GM18507 (cell line): ENCODE results near the gene MET.
"Not testable (repeated sequence)": the region's sequence is repeated elsewhere in the genome, so short reads cannot be mapped to it uniquely, and the experiment has no call there.

Experiments
- DNase-seq: peaks from one replicate; pipeline ENCODE4 v3.0.0; 2011; ENCODE audit warnings: low read depth; ENCODE audit not compliant: insufficient read length; ENCODE audit errors: extremely low spot score
- FAIRE-seq: peaks from 2 replicates; lab custom pipeline; 2011; peaks lifted over from hg19 to GRCh38; lab: Jason Lieb, UNC

The MET gene

DNA sequence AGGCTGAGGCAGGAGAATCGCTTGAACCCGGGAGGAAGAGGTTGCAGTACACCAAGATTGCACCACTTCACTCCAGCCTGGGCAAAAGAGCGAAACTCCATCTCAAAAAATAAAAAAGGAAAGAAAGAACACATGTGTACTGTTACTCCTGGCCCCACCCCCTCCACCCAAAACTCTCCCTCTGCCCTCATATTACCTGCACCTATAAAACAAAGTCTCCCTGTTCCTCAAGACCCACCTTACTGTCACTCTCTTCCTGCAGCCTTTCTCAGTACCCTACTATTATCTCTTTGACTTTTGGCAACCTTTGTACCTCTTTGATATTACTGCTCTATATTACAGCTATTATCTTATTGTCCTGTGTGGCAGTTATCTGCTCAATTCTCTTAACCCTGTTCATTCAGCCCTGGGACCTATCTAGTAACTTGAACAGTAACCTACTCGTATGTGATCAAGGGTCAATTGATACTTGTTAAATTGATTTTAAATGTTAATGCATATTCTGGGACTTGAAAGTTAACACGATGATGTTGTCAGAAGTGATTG lies 121.9 kb downstream of the MET start:
- no peak for FAIRE-seq
- DNase-seq, result no peak

DNA sequence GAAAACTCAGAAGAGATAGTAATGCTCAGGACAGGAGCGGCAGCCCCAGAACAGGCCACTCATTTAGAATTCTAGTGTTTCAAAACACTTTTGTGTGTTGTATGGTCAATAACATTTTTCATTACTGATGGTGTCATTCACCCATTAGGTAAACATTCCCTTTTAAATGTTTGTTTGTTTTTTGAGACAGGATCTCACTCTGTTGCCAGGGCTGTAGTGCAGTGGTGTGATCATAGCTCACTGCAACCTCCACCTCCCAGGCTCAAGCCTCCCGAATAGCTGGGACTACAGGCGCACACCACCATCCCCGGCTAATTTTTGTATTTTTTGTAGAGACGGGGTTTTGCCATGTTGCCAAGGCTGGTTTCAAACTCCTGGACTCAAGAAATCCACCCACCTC lies 124.5 kb downstream of the MET start:
- DNase-seq, result no peak
- FAIRE-seq, result no peak

DNA sequence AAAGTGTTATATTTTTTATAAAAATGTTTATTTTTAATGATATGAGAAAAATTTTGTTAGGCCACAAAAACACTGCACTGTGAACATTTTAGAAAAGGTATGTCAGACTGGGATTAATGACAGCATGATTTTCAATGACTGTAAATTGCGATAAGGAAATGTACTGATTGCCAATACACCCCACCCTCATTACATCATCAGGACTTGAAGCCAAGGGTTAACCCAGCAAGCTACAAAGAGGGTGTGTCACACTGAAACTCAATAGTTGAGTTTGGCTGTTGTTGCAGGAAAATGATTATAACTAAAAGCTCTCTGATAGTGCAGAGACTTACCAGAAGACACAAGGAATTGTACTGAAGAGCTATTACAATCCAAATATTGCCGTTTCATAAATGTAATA lies 125.6 kb downstream of the MET start:
- DNase-seq, result no peak
- FAIRE-seq, result no peak

DNA sequence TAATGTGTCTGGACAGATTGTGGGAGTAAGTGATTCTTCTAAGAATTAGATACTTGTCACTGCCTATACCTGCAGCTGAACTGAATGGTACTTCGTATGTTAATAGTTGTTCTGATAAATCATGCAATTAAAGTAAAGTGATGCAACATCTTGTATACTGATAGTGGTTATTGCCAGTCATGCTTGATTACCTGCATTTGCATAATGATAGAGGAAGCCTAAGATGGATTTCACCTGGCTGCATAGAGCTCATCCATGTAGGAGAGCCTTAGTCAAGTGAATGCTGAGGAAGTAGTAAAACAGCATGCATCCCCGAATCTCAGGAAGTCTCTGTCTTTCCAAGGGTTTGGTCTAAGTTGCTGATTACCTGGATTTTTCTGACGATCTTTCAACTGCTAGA lies 126.2 kb downstream of the MET start:
- DNase-seq, result no peak
- FAIRE-seq, result no peak

DNA sequence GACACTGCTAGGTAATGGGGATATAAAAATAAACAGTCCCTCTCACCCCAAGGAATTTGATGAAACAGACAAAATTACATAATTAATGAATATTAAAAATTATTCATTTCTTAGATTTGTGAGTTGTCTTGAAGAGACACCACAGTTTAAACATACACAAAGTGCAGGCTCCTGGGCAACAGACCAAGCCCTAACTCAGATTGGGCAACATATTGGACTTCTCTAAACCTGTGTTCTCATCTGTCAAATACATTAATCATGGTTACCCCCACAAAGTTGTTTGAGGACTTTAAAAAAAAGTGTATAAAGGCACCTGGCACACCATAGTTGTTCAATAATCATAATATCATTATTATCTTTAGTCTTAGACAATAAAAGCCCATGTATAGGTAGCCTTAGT lies 127.9 kb downstream of the MET start:
- FAIRE-seq, result no peak
- no peak for DNase-seq

DNA sequence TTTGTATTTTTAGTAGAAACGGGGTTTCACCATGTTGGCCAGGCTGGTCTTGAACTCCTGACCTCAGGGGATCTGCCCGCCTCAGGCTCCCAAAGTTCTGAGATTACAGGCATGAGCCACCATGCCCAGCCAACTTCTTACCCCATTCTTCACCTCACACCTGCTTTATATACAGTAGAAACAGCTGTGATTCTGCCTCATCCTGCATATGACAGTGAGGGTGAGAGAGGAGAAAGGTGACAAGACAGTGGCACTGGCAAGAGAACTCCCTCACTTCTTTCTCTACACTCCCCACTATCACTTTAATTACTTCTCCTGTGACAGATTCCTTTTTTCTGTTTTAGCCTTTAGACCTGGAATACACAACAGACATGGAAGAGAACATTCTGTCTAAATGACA lies 128.6 kb downstream of the MET start:
- DNase-seq (no peak), FAIRE-seq (no peak)

DNA sequence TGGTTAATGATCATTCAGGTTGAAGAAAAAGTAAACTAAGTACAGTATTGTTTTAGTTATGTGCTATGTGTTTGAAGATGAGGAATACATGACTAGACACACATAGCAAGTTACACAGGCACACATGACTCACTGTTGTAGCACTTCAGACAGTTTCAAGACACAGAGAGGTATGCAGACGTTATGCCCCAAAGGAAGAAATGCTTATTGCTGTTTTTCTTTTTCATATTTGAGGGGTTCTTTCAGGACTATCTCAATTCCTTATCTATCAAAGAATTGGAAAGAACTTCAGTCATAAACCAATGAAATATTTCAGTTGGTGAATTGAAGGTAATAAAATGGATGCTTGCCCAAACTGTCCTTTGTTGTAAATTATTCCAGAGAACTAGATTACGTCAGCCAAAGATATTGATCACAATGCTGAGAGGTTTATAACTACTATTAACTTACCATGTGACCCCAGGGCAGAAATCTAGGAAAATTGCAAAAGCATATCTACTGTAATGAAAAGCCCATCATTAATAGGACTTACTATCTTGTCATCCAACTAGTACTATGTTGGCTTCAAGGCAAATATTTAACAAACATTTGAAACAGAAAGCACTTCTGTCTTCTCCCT lies 129.2 kb downstream of the MET start:
- DNase-seq (no peak), FAIRE-seq (no peak)

DNA sequence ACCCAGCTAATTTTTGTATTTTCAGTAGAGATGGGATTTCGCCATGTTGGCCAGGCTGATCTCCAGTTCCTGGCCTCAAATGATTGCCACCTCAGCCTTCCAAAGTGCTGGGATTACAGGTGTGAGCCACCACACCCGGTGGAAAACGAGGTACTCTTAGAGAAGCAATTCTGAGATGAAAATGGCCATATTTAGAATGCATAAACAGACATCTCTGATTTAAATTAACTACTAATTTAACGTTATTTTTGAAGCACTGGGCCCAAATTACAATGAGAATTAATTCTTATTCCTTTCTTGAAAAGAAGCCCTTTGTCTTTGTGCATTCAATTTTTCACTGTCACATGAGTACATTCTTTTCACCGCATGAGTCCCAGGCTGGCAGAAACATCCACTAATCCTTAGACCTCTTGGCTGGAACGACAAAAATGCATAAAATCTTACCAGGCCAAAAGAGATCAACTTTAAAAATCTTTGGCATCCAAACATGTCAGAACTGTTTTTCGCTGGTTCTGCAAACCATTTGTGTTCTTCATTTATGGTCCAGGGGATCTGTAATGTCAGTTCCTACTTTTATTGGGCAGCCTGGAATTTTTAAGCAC lies 130.2 kb downstream of the MET start:
- DNase-seq (no peak), FAIRE-seq (no peak)

DNA sequence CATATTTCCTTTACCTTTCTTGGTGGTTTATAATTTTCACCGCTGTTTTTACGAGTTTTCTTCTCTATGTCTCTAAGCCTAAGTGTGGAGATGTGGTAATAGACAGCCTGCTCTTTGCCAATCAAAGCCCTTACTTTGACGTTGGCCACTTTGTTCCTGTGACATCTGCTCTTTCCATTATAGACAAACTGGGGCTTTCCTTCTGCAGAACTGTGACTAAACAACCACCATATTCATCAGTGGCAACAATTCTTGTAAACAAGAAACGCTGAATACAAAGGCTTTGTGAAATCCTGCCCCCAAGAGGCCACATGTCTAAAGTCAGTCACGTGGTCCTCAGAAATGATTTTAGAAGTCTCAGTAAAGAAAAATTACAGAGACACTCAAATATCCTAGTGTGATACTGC lies 130.8 kb downstream of the MET start:
- FAIRE-seq, result peak; percentile 49

DNA sequence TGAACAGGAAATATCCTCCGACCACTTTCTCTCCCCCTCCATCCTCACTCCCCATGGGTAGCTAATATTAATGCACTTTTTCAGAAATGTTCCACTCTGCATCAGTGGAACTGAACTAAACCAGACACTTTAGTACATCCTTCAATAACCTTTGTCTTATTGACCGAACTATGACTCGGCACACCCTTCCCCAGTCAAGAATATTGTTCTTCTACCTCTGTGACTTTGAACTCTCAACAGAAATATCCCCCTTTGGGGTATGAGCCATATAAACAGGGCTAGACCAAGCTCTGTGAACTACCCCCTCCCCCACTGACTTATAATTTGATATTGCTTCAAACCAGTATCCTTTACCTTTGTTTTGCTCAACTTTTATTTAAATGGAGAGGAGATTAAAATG lies 132.5 kb downstream of the MET start:
- no peak for DNase-seq
- no peak for FAIRE-seq

More for the DNA sequence above, 130.8 kb downstream of the MET start:
- DNase-seq, result no peak

DNA sequence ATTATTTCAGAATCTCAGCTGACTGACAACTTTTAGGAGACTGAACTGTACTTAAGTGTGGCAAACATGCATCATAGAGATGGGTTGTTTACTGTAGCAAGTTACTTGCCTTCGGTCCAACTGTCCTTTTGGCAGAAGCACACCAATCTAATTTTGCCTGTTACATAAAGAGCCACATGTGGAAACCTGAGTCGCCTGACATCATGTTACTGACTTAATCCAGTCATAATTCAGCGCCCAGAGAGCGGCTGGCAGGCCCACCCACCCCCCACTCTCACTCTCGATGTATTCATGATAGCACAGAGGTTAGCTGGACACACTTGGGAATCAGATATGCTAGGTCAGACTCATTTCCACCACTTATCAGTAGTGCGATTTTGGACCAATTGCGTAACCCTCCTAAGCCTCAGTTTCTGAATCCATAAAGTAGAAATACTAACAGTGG lies 133.1 kb downstream of the MET start:
- FAIRE-seq (no peak), DNase-seq (no peak)

DNA sequence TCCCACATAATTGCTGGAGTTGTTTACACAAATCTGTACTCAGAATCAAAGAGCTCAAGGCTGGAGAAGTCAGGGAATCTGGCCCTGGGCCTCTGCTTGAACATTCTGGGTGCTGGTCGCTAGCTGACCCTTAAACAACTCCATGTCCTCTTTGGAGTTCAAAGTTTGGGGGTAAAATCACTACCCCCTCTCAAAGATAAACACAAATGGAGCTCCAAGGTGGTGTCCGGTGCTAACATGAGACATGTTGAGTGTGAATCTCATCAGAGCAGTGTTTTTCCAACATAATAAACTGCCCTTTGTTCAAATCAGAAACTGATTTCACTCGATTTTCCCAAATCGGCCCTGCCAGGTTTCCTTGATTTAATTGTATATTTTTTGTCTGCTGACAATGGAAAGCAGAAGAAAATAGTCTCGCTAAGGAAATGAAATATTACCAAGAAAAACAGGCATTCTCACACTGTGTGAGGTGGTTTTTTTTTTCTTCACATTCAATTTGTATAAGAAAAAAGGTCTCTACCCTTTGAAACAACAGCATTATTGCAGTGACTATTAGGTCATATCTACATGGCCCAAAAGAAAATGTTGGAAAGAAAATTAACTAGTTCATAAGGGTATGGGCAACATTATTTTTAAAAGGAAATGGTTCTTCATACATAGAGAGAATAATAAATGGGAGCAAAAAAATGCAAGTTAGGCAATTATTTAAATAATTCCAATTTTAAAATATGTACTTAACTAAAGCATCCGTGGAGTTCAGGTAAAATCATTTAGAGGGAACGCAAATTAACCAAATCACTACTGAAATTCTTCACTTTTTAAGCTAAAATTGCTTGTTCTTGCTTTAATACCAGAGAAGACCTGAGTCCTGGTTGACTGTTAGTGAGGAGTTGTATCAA lies 134.3 kb downstream of the MET start:
- DNase-seq (no peak), FAIRE-seq (no peak)

DNA sequence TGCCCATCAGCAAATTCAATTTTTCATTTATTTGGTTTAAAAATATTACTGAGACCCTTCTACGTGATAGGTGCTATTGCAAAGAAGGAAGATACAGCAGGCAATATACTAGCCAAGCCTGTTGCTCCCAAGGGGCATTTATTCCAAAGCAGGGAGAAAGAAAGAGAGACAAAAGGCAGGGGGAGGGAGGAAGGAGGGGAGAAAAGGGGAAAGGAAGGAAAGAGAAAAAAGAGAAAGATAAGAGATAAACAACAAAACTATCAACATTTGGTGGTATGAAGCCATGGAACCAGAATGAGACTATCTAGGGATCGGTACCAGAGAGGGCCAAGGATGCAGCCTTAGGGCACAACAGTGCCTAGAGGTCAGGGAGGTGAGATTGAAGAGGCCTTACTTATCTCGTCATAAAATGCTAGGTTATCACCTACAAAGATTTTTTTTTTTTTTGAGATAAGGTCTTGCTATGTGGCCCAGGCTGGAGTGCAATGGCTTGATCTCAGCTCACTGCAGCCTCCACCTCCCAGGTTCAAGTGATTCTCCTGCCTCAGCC lies 135.1 kb downstream of the MET start:
- DNase-seq, result no peak
- FAIRE-seq, result no peak

DNA sequence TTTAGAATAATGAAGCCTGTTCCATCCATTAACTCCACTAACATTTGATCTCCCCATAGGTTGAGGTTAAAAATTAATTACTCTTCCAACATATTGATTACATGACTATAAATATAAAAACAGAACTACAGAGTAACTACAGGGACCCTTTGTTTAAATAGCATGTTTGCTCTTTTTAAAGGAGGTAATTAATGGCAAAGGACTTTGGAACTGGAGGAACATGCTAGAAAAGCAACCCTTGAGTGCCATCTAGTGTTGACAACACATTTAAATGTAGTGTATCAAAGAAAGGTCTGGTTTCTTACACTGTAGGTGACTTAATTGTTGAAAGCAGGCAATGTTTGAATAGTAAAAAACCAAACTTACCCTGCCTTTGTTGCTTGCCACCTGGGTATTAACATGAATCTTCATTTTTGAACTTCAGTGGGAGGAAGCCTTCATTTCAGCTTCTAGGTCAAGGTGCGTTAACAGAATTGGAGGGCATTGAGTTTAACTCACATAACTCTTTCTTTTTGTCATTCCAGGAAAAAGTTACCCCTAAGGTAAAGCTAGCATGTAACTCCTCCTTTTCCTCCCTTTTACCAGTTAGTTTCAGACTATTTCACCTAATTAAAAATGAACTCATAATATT lies 137.8 kb downstream of the MET start:
- FAIRE-seq (peak; percentile 76), DNase-seq (no peak)

DNA sequence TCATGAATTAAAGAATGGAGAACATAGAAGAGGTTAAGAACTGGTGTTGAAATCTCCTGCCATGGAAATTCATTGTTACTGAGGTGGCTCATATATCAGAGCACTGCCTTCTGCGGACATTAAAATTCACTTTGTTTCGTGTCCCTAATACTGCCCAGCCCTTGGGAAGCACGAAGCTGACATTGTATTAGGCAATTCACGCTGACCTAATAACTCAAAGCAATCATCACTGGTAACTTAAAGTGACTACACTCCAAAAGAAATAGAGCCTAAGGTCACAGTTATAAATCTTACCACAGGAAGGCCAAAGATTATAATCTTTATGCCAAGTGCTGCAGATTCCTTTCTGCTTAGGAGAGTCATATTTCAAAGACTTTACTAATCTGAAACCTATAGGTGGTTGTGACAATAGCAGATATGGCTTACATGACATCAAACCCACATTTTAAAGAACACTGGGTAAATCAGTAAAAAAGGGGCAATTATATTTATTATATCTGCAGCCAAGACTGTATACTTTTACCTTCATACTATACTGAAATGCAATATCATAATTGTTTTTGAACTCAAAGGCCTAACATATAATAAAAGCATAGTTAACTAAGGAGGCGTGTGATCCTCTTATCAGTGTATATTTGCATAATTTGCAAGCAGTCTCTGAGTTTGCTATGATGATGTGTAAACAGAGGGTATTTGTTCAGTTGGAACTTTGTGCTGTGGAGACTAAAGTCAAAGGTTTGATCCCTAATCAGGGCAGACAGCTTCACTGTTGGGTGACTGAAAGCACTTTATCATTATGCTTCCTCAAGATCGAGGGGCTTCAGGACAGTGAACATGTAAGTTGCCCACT lies 138.5 kb downstream of the MET start:
- no peak for FAIRE-seq
- no peak for DNase-seq

DNA sequence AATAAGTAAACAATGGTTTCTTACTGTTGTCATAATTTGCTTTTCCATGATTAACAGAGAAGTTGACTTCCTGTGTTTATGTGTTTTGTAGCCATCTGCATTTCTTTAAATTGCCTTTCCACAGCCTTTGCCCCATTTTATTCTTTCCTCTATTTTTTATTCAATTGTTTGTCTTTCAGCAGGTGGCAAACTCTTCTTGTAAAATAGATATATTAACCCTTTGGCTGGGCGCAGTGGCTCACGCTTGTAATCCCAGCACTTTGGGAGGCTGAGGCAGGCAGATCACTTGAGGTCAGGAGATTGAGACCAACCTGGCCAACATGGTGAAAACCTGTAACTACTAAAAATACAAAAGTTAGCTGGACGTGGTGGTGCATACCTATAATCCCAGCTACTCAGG lies 139.8 kb downstream of the MET start:
- DNase-seq (no peak), FAIRE-seq (no peak)

DNA sequence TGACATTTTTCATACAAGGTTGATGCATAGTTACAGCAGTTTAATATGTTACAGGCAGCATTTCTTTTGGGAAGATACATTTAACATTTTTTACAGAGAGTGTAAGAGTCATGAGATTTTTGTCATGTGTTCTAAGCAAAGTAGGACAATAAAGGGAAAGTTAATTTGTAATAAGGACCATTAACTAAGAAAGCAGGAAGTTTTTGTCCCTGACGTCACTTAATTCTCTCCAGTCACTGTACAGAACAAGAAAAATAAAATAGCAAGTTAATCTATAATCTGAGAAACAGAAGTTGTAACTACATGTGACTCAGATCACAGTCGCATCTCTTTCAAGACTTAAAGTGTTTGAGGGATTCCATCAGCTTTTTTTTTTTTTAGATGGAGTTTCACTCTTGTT lies 140.9 kb downstream of the MET start:
- FAIRE-seq (no peak), DNase-seq (no peak)

DNA sequence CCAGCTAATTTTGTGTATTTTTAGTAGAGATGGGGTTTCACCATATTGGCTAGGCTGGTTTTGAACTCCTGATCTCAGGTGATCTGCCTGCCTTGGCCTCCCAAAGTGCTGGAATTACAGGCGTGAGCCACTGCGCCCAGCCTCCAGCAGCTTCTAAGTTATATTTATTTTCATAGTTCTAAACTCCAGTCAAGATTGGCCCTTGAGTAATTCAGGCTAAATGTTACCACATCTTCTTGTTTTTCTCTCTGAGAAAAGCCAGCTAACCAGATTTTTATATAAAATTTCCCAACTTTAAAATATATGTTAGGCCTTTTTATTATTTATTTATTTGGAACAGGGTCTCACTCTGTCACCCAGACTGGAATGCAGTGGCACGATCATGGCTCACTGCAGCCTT lies 141.4 kb downstream of the MET start:
- FAIRE-seq, DNase-seq: not testable (repeated sequence)

DNA sequence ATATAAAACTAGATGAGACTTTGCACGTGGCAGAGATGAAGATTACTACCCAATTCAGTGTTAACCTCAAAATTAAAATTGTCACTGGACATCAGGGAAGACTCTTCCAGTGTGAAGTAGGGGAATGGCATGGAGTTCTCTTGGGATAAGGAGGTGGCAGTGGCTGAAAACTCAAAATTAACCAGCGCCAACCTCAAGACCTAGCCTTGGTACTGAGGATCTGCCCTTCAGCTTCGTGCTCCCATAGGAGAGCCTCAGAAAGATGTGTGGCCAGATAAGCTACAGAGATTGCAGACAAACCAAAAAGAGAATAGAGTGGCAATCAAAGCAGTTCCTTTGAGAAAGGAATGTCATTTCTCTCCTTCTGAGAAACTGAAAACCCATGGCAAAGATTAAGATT lies 143.0 kb downstream of the MET start:
- FAIRE-seq (no peak), DNase-seq (no peak)
